DND-41 (cell line): ENCODE measurements around the gene TFCP2.
A peak's percentile ranks its signal among the peaks of the same experiment; 100 is the strongest.

Experiments
- ATAC-seq: fragments of 200-7000 bp; cut with Tn5 transposase; 3 replicates; pipeline ENCODE4 v1.9.1; 2021; ENCODE audit warnings: low read depth; ENCODE audit not compliant: insufficient read depth
- DNase-seq: peaks from one replicate; pipeline ENCODE4 v3.0.0-alpha.2; 2020
- H2AFZ ChIP-seq: 2 replicates; pipeline ENCODE4 v1.6.0; 2012; ENCODE audit warnings: low read depth, low read length
- H3K27ac ChIP-seq: 2 replicates; pipeline ENCODE4 v1.5.1; 2012; ENCODE audit warnings: low read length, inconsistent platforms
- H3K27me3 ChIP-seq: fragments of 200-600 bp; sonication (generic); 2 replicates; pipeline ENCODE4 v1.6.0; 2012; ENCODE audit warnings: low read length, mild to moderate bottlenecking, inconsistent platforms; ENCODE audit not compliant: insufficient read depth, poor library complexity
- H3K36me3 ChIP-seq: 2 replicates; pipeline ENCODE4 v1.5.1; 2012; ENCODE audit warnings: low read length, inconsistent platforms; ENCODE audit not compliant: insufficient read depth
- H3K4me1 ChIP-seq: 2 replicates; pipeline ENCODE4 v1.5.1; 2012; ENCODE audit warnings: mild to moderate bottlenecking, low read length; ENCODE audit not compliant: insufficient read depth
- H3K4me2 ChIP-seq: 2 replicates; pipeline ENCODE4 v1.6.0; 2012; ENCODE audit warnings: mild to moderate bottlenecking, moderate library complexity, low read length, inconsistent platforms; ENCODE audit not compliant: insufficient read depth
- H3K4me3 ChIP-seq, 2 experiments: fragments of 200-600 bp in 1 of 2; shearing (Covaris generic) in 1 of 2; 2 replicates each; pipeline ENCODE4 v1.5.1; 2012 to 2016; ENCODE audit warnings: inconsistent platforms in 2 of 2, low read length in 2 of 2, mild to moderate bottlenecking in 2 of 2, low read depth in 1 of 2, moderate library complexity in 1 of 2
- H3K79me2 ChIP-seq: 2 replicates; pipeline ENCODE4 v1.6.0; 2012; ENCODE audit warnings: low read length, inconsistent platforms; ENCODE audit not compliant: insufficient read depth
- H3K9ac ChIP-seq: 2 replicates; pipeline ENCODE4 v1.6.0; 2012; ENCODE audit warnings: low read depth, mild to moderate bottlenecking, inconsistent platforms, low read length, moderate library complexity
- H3K9me3 ChIP-seq: 2 replicates; pipeline ENCODE4 v1.5.1; 2012; ENCODE audit warnings: low read length, moderate library complexity, mild to moderate bottlenecking, inconsistent platforms; ENCODE audit not compliant: insufficient read depth, severe bottlenecking
- H4K20me1 ChIP-seq: 2 replicates; pipeline ENCODE4 v1.6.0; 2012; ENCODE audit warnings: low read length; ENCODE audit not compliant: insufficient read depth
- CTCF ChIP-seq: IDR thresholded peaks from 2 replicates; pipeline ENCODE4 v1.5.1; 2012; ENCODE audit warnings: borderline replicate concordance, low read length, moderate library complexity, mild to moderate bottlenecking; ENCODE audit not compliant: poor library complexity, severe bottlenecking; ENCODE audit errors: extremely low read depth
- EZH2 ChIP-seq: IDR thresholded peaks from 3 replicates; pipeline ENCODE4 v1.6.1; 2012; ENCODE audit warnings: borderline replicate concordance, low read depth, mild to moderate bottlenecking, moderate library complexity, low read length, inconsistent platforms; ENCODE audit not compliant: severe bottlenecking

TFCP2 gene

DNA sequence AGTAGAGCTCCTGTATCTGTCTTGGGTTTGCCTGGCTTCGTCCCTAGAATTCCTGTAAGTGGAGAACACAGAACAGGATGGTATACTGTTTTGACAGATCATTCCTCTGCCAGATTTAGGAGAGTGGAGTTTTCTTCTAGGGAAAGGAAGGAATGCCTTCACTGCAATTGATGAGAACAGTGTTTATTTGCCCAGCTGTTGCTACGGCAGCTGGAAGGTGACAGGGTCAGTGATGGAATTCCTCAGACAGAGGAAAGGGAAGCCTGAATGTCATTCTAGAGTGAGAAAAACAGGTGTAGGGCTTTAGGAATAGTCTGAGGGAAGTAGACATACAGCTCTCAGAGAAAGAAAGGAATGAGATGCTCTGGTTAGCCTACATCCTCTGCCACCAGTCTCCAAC is 101.3 kb downstream of the TFCP2 start:
- H3K9me3 ChIP-seq: no peaks in the 10 kb centered on the region
- H3K79me2 ChIP-seq: peaks cover 14% of the 10 kb centered on the region
- peaks cover 7% of the 10 kb centered on the region; the same call in 1 of the 2 replicates for H4K20me1 ChIP-seq
- DNase-seq: no peak
- TF ChIP-seq CTCF: no peak
- TF ChIP-seq EZH2: no peak
- peaks cover 70% of the 10 kb centered on the region for H3K36me3 ChIP-seq
- H3K4me2 ChIP-seq: no peak overlapping the region
- H3K4me3 ChIP-seq: no peak overlapping the region
- H2AFZ ChIP-seq: no peak overlapping the region
- no peaks in the 10 kb centered on the region for H3K27me3 ChIP-seq
- no peak overlapping the region for H3K9ac ChIP-seq
- no peak for ATAC-seq
- H3K27ac ChIP-seq: no peak overlapping the region
- H3K4me1 ChIP-seq: peaks cover 17% of the 10 kb centered on the region

GRCh38 chr12:51070004-51070403 is 102.9 kb downstream of the TFCP2 start:
- Histone ChIP-seq H3K9me3 (no peaks in the 10 kb centered on the region), H3K9ac (no peak overlapping the region), H3K4me1 (0 out of 2 replicates have a peak, but pooled peaks cover under 1% of the 10 kb centered on the region), H3K27ac (no peak overlapping the region; the same call in 1 of the 2 replicates), H3K79me2 (no peaks in the 10 kb centered on the region), H3K4me2 (no peak overlapping the region), H2AFZ (no peak overlapping the region), H3K36me3 (peaks cover 77% of the 10 kb centered on the region), H4K20me1 (peaks cover 3% of the 10 kb centered on the region; the same call in 1 of the 2 replicates), H3K4me3 (no peak overlapping the region), H3K27me3 (no peaks in the 10 kb centered on the region)
- DNase-seq: peak; percentile 60
- TF ChIP-seq EZH2 (no peak), CTCF (no peak)
- peak; percentile 80 for ATAC-seq

- no peaks in the 10 kb centered on the region for H3K27me3 ChIP-seq
- H3K79me2 ChIP-seq: no peaks in the 10 kb centered on the region
- no peak overlapping the region for H3K4me3 ChIP-seq
- H3K9me3 ChIP-seq: no peaks in the 10 kb centered on the region
- no peak overlapping the region for H3K9ac ChIP-seq
- ATAC-seq (no peak), DNase-seq (no peak)
- H2AFZ ChIP-seq: no peak overlapping the region
- peaks cover 83% of the 10 kb centered on the region for H3K36me3 ChIP-seq
- TF ChIP-seq CTCF: no peak
- no peak for TF ChIP-seq EZH2
- H3K27ac ChIP-seq: no peak overlapping the region
- H4K20me1 ChIP-seq: no peaks in the 10 kb centered on the region
- H3K4me1 ChIP-seq: no peaks in the 10 kb centered on the region
- H3K4me2 ChIP-seq: no peak overlapping the region
Measured at GRCh38 chr12:51067771-51068170, 105.2 kb downstream of the TFCP2 start.

DNA sequence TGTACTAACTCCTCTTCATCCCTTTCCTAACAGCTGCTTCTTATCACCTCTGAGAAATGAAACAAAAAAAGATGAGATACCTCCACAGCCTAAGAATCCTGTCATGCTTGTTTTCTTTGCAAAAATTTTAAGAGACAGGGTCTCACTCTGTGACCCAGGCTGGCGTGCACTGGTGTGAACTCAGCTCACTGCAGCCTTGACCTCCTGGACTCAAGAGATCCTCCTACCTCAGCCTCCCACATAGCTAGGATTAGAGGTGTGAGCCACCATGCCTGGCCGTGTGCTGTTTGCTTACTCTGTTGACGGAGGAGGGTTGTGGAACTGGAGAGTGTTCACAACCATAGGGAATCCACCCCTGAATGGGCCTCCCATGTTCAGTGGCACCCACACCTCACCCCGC is 105.7 kb downstream of the TFCP2 start:
- Histone ChIP-seq H4K20me1 (no peaks in the 10 kb centered on the region), H3K27me3 (no peaks in the 10 kb centered on the region), H3K4me1 (no peaks in the 10 kb centered on the region), H3K36me3 (peaks cover 84% of the 10 kb centered on the region), H3K4me3 (no peak overlapping the region), H3K4me2 (no peak overlapping the region), H2AFZ (no peak overlapping the region), H3K79me2 (no peaks in the 10 kb centered on the region), H3K9me3 (no peaks in the 10 kb centered on the region), H3K27ac (no peak overlapping the region), H3K9ac (no peak overlapping the region)
- no peak for ATAC-seq
- TF ChIP-seq EZH2: no peak
- TF ChIP-seq CTCF: no peak
- DNase-seq: no peak
